Bone marrow (tissue), 2 donors: ENCODE measurements around the gene SGCE.
"Not testable (repeated sequence)": the region's sequence is repeated elsewhere in the genome, so short reads cannot be mapped to it uniquely, and the experiment has no call there.

Experiments used
- DNase-seq, 2 donors: peaks; one replicate each; lab custom pipeline; 2025; lab: John Stamatoyannopoulos, UW

Gene SGCE, protein sequence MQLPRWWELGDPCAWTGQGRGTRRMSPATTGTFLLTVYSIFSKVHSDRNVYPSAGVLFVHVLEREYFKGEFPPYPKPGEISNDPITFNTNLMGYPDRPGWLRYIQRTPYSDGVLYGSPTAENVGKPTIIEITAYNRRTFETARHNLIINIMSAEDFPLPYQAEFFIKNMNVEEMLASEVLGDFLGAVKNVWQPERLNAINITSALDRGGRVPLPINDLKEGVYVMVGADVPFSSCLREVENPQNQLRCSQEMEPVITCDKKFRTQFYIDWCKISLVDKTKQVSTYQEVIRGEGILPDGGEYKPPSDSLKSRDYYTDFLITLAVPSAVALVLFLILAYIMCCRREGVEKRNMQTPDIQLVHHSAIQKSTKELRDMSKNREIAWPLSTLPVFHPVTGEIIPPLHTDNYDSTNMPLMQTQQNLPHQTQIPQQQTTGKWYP

DNA sequence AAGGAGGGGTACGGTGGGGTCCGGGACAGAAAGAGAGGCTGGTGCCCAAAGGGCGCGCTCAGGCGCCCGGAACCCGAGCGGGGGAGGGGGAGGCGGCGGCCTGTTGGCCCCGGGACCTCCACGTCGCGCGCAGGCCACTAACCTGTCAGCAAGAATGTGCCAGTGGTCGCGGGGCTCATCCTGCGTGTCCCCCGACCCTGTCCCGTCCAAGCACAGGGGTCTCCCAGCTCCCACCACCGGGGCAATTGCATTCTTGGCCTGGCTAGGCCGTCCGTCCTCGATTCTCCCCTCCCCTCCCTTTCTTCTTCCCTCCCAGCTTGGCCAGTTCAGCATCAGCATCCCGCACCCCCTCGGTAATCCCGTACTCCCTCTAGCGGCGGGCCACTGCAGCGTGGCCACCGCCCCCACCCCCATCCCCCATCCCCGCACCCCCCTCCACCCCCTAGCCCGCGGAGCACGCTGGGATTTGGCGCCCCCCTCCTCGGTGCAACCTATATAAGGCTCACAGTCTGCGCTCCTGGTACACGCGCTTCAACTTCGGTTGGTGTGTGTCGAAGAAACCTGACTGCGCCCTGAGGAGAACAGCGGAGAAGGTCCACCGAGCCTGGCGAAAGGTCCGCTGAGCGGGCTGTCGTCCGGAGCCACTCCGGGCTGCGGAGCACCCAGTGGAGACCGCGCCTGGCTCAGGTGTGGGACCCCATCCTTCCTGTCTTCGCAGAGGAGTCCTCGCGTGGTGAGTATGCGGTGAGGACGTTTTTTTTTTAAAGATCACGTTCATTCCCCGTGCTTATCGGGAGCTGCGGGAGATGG is at the start of gene SGCE:
TSS of gene SGCE (minus strand) at position 286 of the 810 bp plus-strand sequence. CDS start at position 251, 35 bp downstream.
- peak in 1 of 2 donors; percentile 51 for DNase-seq

DNA sequence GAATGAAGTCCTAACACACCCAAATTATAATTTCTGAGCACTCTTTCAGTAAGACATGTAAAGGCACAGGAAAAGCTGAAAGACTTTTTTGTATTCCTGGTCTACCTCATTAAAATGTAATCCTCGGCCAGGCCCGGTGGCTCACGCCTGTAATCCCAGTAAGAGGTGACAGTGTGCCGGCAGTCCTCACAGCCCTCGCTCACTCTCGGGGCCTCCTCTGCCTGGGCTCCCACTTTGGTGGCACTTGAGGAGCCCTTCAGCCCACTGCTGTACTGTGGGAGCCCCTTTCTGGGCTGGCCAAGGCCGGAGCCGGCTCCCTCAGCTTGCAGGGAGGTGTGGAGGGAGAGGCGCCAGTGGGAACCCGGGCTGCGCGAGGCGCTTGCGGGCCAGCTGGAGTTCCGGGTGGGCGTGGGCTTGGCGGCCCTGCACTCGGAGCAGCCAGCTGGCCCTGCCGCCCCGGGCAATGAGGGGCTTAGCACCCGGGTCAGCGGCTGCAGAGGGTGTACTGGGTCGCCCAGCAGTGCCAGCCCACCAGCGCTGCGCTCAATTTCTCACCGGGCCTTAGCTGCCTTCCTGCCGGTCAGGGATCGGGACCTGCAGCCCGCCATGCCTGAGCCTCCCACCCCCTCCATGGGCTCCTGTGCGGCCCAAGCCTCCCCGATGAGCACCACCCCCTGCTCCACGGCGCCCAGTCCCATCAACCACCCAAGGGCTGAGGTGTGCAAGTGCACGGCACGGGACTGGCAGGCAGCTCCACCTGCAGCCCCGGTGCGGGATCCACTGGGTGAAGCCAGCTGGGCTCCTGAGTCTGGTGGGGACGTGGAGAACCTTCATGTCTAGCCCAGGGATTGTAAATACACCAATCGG is 49.5 kb upstream of the SGCE start:
- not testable (repeated sequence) for DNase-seq

- DNase-seq = no peak
Observed at GRCh38 chr7:94701555-94701973, 45.6 kb upstream of the SGCE start.

DNA sequence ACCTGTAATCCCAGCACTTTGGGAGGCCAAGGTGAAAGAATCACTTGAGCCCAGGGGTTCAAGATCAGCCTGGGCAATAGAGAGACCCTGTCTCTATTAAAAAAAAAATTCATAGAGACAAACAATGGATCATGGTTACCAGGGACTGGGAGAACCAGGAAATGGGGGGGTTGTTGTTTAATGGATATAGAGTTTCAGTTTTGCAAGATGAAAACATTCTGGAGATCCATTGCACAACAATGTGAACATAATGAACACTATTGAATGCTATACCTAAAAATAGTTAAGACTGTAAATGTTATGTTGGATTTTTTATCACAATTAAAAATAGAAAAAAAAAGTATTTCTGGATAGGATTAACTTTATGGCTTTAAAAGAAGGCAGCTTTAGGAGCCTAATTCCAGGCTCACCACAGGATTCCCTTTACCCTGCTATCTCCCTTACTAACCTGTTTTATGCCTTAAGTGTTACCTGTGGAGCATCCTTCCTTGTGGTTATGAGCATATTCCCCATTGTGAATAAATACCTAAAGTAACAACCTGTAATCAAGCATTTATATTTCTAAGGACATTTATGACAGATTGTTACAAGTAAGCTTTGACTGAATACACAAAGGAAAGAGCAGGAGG is 45.1 kb upstream of the SGCE start:
- DNase-seq = no peak

GRCh38 chr7:94698275-94698674 is 42.3 kb upstream of the SGCE start:
- peak in 1 of 2 donors; percentile 24 for DNase-seq

GRCh38 chr7:94697035-94697974 is 41.4 kb upstream of the SGCE start:
- no peak for DNase-seq

DNA sequence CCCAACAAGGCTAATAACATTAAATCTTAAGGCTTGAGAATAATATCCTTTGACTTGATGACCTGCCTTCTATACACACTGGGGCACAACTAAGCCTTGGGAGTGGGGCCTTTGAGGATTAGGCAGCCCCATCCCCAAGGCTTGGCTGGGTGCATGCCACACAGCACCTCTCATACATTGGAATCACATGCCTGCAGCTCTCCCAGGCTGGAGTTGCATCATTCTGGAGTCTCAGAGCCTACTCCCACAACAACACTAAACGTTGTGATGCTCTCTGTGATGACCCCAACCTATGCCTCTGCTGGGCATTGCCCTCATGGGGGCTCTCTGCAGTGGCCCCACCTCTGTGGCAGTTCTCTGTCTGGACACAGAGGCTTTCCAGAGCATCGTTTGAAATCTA is 31.9 kb upstream of the SGCE start:
- no peak for DNase-seq

DNA sequence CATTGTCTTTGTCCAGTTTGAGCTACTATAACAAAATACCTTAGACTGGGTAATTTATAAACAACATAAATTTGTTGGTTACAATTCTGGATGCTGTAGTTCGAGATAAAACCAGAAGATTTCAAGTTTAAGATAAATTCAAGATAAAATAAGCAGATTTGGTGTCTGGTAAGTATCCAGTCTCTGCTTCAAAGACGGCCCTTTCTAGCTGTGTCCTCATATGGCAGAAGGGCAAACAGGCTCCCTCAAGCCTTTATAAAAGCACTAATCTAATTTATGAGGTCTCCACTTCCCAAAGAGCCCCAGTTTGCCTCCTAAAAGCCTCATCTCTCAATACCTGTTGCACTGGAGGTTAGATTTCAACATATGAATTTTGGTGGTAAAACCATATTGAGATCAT is 31.1 kb upstream of the SGCE start:
- no peak for DNase-seq

GRCh38 chr7:94683066-94683465 is 27.1 kb upstream of the SGCE start:
- no peak for DNase-seq

DNA sequence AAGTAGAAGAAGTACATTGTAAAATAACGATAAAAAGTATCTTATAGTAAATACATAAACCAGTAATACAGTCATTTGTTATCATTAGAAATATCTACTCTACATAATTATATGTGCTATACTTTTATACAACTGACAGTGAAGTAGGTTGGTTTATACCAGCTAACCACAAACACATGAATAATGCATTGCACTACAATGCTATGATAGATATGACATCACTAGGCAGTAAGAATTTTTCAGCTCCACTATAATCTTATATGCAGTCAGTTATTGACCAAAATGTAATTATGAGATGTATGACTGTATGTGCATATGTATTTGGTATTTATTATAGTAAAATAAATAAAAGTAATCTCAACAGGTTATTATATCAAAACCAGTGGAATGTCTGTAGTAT is 23.4 kb upstream of the SGCE start:
- no peak for DNase-seq

DNA sequence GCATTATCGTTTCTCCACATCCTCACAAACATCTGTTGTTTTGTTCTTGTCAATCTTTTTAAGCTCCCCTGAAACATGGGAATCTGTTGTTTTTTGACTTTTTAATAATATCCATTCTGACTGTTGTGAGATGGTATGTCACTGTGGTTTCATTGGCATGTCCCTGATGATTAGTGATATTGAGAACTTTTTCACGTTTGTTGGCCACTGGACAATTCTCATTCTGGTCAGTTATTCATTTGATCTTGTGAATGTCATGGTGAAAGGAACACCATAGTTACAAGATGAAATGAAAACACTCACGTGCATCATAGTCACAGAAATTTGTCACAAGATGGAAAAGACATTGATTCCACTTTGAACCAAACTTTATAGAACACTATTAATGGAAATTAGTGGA is 20.5 kb upstream of the SGCE start:
- no peak for DNase-seq

GRCh38 chr7:94675356-94675755 is 19.4 kb upstream of the SGCE start:
- DNase-seq = no peak

DNA sequence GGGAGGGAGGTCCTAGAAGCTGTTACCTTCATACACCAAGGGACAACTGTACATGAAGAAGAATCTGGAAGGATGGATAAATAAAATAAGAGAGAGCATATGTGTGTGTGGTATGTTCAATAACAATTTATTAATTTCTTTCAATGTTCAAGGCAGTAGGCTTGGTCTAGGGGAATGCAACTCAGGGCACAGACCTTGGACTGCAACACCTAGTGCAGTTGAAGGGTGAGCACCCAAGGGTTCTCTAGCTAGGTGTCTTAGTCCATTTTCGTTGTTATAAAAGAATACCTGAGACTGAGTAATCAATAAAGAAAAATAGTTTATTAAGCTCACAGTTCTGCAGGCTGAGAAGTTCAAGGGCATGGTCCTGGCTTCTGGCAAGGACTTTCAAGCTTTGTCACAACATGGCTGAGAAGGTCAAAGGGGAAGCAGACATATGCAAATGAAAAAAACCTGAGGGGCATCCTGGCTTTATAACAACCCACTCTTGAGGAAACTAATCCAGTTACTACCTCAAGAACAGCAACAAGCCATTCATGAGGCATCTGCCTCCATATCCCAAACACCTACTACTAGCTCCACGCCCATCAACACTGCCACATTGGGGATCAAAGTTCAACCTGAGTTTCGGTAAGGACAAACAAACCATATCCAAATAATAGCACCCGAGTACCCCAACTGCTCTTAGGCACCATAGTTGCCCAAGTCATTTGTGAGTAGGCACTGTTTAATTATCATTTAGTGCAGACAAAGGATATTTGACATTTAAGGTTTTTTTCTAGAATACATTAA is 15.7 kb upstream of the SGCE start:
- no peak for DNase-seq

- no peak for DNase-seq
Observed at GRCh38 chr7:94669773-94670495, 14.0 kb upstream of the SGCE start.

DNA sequence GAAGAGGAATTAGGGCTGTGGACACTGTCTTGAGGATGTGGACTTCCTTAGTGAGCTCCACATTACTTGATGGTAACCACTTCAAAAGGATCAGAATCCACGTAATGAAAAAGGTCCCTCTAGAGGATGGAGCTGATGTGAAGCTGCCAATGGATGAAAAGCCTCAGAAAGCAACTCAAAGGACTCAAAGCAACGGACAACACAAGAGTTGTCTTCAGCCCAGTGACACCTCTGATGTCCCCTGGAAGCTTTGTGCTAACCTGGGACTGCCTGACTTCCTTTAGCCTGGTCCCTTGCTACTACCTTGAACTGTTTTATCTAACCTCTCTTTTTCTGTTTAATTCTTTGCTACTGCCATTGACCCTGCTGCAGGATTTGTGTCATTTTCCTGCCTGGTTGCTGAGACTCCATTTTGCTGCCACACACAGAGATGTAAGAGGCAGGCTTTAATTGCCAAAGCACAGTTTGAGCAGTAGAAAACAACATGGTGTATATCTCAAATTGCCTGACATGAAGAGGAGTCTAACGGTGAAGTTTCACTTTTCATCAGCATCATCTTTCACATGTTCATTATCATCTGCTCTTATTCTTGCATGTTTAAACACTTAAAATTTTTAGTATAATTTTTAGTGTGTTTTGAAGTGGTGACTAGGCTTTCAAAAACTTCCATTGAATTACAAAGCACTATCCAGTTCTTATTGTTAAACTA is 11.1 kb upstream of the SGCE start:
- no peak for DNase-seq

DNA sequence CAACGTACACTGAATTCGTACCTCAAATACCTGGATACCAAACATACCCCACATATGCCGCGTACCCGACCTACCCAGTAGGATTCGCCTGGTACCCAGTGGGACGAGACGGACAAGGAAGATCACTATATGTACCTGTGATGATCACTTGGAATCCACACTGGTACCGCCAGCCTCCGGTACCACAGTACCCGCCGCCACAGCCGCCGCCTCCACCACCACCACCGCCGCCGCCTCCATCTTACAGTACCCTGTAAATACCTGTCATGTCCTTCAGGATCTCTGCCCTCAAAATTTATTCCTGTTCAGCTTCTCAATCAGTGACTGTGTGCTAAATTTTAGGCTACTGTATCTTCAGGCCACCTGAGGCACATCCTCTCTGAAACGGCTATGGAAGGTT is 9.5 kb upstream of the SGCE start:
- DNase-seq = no peak

DNA sequence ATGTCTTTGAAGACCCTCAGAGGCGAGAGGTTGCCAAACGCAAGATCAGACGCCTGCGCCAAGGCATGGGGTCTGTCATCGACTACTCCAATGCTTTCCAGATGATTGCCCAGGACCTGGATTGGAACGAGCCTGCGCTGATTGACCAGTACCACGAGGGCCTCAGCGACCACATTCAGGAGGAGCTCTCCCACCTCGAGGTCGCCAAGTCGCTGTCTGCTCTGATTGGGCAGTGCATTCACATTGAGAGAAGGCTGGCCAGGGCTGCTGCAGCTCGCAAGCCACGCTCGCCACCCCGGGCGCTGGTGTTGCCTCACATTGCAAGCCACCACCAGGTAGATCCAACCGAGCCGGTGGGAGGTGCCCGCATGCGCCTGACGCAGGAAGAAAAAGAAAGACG is 8.1 kb upstream of the SGCE start:
- DNase-seq = no peak

GRCh38 chr7:94662548-94662947 is 6.6 kb upstream of the SGCE start:
- no peak for DNase-seq
